HG02885 (cell line): ENCODE results near the gene CFC1.
"Not testable (repeated sequence)": the region's sequence is repeated elsewhere in the genome, so short reads cannot be mapped to it uniquely, and the experiment has no call there.

Source experiments
- ATAC-seq: cut with Tn5 transposase; IDR thresholded peaks from one replicate; pipeline ENCODE4 v1.9.1; 2021; ENCODE audit warnings: mild to moderate bottlenecking; ENCODE audit not compliant: unreplicated experiment, poor library complexity

CFC1 gene

DNA sequence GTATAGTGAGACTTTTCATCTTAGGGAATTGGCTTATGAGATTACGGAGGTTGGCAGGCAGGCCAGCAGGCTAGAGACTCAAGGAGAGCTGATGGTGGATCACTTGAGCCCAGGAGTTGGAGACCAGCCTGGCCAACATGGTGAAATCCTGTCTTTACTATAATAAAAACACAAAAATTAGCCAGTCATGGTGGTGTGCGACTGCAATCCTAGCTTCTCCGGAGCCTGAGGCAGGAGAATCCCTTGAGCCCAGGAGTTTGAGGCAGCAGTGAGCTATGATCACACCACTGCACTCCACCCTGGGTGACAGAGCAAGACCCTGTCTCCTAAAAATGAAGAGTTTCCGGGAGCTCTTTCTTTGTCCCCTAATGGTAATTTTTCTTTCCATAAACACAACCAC lies 14.6 kb downstream of the CFC1 start:
- ATAC-seq: not testable (repeated sequence)

DNA sequence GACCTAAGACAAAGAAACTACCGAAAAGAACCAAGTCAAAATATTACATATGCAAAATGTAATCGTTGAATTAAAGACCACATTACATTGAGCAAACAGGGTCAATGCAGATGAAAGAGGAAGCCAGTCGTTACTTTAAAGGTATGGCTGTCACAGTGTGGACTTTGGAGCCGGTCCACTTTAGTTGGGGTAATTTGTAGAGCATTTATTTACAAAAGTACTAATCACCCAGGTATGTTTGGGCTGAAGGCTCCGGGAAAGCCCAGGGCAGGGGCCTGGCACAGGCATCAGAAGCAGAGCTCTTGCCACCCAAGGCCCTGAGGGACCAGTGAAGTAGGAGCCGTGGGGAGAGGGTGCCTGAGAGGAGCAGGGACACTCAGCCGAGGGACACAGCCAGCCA lies 15.8 kb downstream of the CFC1 start:
- not testable (repeated sequence) for ATAC-seq

- ATAC-seq: not testable (repeated sequence)
These were observed 16.4 kb downstream of the CFC1 start for GRCh38 chr2:130582970-130583369.

DNA sequence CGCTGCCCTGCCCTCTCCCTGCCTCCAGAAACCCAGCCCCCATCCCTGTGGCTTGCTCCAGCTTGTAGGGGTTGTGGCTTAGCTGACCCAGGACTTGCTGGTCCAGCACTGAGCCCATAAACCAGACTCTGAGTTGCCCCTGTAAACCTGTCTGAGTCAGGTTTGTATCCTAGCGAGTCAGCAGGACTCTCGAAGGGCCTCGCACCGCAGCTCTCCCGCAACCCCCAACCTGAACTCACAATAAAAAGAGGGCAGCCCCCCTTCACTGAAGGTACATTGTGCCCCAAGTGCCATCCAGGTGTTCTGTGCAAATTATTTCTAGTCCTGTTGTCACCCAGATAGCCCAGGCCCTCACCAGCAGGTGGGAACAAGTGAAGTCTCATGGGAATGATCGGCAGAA lies 17.9 kb downstream of the CFC1 start:
- ATAC-seq: not testable (repeated sequence)

GRCh38 chr2:130579121-130579520 lies 20.3 kb downstream of the CFC1 start:
- not testable (repeated sequence) for ATAC-seq

- not testable (repeated sequence) for ATAC-seq
These were observed 21.8 kb downstream of the CFC1 start for GRCh38 chr2:130577559-130577958.

GRCh38 chr2:130576209-130576784 lies 23.1 kb downstream of the CFC1 start:
- not testable (repeated sequence) for ATAC-seq

- ATAC-seq: not testable (repeated sequence)
These were observed 25.1 kb downstream of the CFC1 start for GRCh38 chr2:130574230-130574629.

DNA sequence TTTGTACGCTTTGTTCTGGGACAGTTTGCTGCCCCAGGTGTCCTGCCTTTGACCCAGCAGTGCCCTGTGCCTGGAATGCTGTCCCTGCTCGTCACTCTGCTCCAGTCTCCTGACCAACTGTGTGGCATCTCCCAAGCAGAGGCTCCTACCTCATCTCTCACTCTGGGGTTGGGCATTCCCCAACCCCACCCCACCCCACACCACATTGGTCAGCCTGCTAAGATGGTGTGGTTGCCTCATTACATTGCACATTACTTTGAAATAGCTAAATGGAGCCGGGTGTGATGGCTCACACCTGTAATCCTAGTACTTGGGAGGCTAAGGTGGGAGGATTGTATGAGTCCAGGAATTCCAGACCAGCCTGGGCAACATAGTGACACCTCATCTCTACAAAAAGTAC lies 27.4 kb downstream of the CFC1 start:
- not testable (repeated sequence) for ATAC-seq

- ATAC-seq: not testable (repeated sequence)
These were observed 33.2 kb downstream of the CFC1 start for GRCh38 chr2:130566165-130566564.

DNA sequence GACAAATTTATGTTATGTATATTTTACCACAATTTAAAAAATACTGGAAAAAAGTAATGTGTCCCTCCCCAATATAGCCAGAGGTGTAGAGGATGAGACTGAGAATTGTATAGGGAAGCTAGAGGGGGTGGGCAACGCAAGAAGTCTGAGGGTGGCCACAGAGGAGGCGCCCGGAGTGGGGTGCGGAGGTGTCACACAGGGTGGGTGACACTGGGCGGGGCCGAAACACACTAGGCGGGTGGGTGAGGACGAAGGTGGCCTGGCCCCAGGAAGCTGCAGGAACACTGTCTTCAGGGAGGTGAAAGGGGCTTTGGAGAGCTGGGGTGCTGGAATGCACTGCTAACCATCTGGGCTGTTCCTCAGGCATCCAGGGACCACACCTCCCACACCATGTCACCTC lies 42.9 kb downstream of the CFC1 start:
- not testable (repeated sequence) for ATAC-seq

GRCh38 chr2:130554178-130554577 lies 45.2 kb downstream of the CFC1 start:
- not testable (repeated sequence) for ATAC-seq

- not testable (repeated sequence) for ATAC-seq
These were observed 49.9 kb downstream of the CFC1 start for GRCh38 chr2:130549475-130549874.

- not testable (repeated sequence) for ATAC-seq
These were observed 51.0 kb downstream of the CFC1 start for GRCh38 chr2:130548418-130548817.

DNA sequence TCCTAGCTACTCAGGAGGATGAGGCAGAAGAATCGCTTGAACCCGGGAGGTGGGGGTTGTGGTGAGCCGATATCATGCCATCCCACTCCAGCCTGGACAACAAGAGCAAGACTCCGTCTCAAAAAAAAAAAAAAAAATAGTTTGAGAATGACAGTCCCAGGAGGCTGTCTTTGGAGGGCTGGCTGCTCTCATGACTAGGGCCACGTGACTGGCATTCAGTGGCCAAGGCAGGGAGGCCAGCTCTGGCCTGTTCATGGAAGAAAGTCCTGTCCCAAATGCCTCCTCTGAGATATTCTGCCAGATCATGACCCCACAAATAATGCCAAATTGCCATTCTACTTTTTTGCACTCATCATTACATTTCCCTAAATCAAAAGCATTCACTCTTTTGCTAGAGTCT lies 54.4 kb downstream of the CFC1 start:
- ATAC-seq: not testable (repeated sequence)

- ATAC-seq: not testable (repeated sequence)
These were observed 55.4 kb downstream of the CFC1 start for GRCh38 chr2:130543785-130544528.

DNA sequence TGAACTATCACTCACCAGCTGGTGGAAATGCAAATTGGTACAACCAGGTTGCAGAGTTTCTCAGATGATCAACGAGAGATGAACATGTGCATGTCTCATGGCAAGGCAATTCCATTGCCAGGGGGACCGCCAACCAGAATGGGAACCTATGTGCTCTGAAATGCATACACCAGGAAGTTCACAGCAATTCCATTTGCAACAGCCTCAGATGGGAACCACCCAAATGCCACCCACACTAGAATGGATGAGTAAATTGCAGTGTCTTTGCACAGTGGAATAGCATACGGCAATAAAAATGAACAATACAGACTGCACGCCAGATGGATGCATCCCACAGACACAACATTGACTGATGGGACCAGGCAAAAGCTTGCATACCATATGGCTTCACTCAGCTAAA lies 56.6 kb downstream of the CFC1 start:
- ATAC-seq: not testable (repeated sequence)
